Measurements from ENCODE around the gene NRCAM.
"Not testable (repeated sequence)": the region's sequence is repeated elsewhere in the genome, so short reads cannot be mapped to it uniquely, and the experiment has no call there.

NRCAM gene

DNA sequence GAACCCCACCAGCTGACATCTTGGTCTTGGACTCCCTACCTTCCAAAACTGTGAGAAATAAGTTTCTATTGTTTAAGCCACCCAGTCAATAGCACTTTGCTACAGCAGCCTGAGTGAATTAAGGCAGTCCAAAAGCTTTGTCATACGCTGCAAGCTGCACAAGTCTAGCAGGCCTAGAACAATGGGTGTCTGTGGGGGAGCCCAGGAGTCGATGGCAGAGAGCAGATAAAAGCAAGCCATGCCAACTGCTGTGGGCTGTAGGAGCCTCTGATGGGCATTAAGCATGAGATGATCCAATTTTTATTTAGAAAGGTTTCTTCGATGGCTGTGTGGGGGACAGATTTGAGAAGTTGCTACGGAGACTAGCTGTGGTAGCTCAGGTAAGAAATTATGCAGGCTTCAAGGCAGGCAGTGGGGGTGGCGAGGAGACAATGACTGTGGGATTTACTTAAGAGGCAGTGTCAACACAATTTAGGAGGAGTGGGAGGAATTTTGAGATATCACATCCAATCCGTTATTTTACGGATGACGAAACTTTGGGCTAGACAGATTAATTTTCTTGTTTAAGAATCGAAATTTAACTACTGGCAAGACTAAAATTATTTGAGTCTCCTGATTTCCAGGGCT, 110.4 kb downstream of the NRCAM start:
- DNase-seq (ENCODE audit: low read depth), result no peak
- TF ChIP-seq, protein P1, sequence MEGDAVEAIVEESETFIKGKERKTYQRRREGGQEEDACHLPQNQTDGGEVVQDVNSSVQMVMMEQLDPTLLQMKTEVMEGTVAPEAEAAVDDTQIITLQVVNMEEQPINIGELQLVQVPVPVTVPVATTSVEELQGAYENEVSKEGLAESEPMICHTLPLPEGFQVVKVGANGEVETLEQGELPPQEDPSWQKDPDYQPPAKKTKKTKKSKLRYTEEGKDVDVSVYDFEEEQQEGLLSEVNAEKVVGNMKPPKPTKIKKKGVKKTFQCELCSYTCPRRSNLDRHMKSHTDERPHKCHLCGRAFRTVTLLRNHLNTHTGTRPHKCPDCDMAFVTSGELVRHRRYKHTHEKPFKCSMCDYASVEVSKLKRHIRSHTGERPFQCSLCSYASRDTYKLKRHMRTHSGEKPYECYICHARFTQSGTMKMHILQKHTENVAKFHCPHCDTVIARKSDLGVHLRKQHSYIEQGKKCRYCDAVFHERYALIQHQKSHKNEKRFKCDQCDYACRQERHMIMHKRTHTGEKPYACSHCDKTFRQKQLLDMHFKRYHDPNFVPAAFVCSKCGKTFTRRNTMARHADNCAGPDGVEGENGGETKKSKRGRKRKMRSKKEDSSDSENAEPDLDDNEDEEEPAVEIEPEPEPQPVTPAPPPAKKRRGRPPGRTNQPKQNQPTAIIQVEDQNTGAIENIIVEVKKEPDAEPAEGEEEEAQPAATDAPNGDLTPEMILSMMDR (conservative IDR thresholded peaks at IDR 0.05; ENCODE audit: low read length), result no peak
- no peak overlapping the region for H3K4me3 ChIP-seq (ENCODE audit: low read length)

DNA sequence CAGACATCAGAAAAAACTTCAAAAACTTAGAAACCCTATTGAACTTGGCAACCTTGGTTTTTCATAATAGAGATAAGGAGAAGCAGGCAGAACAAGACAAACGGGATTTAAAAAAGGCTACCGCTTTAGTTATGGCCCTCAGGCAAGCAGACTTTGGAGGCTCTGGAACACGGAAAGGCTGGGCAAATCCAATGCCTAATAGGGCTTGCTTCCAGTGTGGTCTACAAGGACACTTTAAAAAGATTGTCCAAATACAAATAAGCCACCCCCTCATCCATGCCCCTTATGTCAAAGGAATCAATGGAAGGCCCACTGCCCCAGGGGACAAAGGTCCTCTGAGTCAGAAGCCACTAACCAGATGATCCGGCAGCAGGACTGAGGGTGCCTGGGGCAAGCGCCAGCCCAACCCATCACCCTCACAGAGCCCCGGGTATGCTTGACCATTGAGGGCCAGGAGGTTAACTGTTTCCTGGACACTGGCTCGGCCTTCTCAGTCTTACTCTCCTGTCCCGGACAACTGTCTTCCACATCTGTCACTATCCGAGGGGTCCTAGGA, 115.3 kb downstream of the NRCAM start:
- H3K4me3 ChIP-seq (ENCODE audit: low read length), result no peak overlapping the region
- TF ChIP-seq, protein P1 (conservative IDR thresholded peaks at IDR 0.05; ENCODE audit: low read length), result no peak
- no peak for DNase-seq (ENCODE audit: low read depth)

DNA sequence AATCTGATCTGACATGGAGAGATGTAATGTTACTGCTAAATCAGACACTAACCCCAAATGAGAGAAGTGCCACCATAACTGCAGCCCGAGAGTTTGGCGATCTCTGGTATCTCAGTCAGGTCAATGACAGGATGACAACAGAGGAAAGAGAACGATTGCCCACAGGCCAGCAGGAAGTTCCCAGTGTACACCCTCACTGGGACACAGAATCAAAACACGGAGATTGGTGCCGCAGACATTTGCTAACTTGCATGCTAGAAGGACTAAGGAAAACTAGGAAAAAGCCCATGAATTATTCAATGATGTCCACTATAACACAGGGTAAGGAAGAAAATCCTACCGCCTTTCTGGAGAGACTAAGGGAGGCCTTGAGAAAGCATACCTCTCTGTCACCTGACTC, 115.8 kb downstream of the NRCAM start:
- not testable (repeated sequence) for H3K4me3 ChIP-seq (ENCODE audit: low read length); DNase-seq (ENCODE audit: low read depth)

DNA sequence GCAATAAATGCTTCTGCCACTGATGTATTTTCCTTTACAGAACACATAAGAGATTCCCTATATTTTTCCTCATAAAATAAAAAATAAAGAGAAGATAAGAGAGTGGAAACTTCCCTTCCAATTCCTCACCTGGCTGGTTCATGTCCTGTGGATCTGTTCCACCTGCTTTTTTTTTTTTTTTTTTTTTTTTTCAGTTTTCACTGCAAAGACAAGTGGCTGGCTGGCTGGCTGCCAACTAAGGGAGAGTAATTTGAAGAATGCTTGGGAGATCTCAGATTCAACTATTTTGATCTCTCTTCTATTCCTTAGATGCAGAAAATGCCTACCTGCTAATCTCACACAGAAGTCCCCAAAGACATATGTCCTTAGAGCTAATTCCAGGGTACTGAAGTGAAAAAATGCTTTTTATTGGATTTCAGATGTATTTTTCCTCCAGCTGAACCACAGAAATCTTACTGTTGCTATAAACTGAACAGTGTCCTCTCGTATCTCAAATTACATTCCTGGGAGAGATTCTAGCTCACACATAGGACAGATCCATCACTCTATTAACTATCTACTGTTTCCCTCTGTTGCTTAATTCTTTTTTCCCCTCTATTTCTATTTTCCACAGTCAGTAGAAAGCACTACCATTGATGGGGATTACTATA, 120.8 kb downstream of the NRCAM start:
- TF ChIP-seq, protein P1 (conservative IDR thresholded peaks at IDR 0.05; ENCODE audit: low read length), result no peak
- no peak for DNase-seq (ENCODE audit: low read depth)
- H3K4me3 ChIP-seq (ENCODE audit: low read length), result no peak overlapping the region

DNA sequence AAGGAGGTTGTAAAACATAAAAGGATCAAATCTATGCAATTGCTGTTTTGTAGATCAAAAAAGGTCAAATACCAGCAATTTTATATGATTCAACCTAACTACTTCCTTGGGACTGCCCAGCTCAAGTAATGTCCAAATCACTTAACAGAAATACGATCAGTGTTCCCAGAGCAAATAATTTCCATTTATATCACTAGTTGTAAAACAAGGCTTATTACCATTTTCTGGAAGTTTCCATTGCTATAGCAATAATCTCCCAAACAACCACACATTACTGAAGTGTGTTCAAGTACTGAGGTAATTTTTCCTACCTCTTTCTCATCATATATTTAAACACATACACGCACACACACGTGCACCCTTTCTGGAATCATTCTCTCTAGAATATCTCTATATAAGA, 123.3 kb downstream of the NRCAM start:
- H3K4me3 ChIP-seq (ENCODE audit: low read length), result no peak overlapping the region
- no peak for DNase-seq (ENCODE audit: low read depth)
- TF ChIP-seq, protein P1 (conservative IDR thresholded peaks at IDR 0.05; ENCODE audit: low read length), result no peak

DNA sequence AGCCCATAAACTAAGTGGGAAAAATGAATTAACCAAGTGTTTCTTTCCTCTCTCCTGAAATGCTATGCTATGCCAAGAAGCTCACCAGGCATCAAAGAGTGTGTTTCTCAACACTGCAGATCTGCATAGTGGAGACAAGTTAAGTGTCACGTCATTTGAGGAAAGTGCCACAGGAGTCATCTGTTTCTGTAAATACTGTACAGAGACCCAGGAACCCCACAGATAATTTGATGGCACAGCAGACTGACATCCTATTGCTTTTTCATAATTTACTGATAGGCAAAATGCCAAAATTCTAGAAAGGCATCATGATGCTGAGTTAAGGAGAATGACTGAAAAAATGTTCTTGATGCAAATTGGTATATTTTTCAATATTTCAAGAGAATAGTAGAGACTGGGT, 124.3 kb downstream of the NRCAM start:
- DNase-seq (ENCODE audit: low read depth), result no peak
- TF ChIP-seq, protein P1 (conservative IDR thresholded peaks at IDR 0.05; ENCODE audit: low read length), result no peak
- no peak overlapping the region for H3K4me3 ChIP-seq (ENCODE audit: low read length)

DNA sequence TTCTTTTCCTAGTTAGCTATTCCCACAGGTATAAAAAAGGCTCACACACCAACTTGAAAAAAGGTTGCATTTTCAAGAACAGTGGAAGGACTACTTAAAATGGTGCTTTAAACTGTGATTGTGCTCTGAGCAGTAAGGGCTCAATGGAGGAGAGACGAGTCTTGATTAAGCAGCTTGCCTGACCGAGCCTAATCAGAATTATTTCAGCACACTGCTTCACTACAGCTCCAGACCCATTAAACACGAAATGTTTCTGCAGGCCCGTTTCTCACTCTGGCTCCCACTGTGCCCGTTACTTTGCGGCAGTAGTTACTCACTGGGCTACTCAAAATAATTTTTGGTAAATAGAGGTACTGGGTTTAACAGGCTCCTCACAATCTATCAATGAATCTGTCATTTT, 126.0 kb downstream of the NRCAM start:
- TF ChIP-seq, protein P1 (conservative IDR thresholded peaks at IDR 0.05; ENCODE audit: low read length), result no peak
- no peak overlapping the region for H3K4me3 ChIP-seq (ENCODE audit: low read length)
- no peak for DNase-seq (ENCODE audit: low read depth)
